Left ventricle myocardium inferior (tissue), 1 donor: Measurements from ENCODE around the gene PRG2. TPM values are rescaled to one million over a fixed set of nuclear protein-coding genes. Genes with fewer than 3 reads are reported as not detected.
A peak's percentile ranks its signal among the peaks of the same experiment; 100 is the strongest.

ENCODE experiments used
- DNase-seq: peaks from one replicate; pipeline ENCODE4 v3.0.0-alpha.2; 2020
- H3K27ac ChIP-seq: fragments of 200-600 bp; replicated peaks from 2 replicates; pipeline ENCODE4 v1.8.0; 2021
- H3K27me3 ChIP-seq: fragments of 200-600 bp; 2 replicates; pipeline ENCODE4 v1.8.0; 2021; ENCODE audit warnings: low read depth
- H3K36me3 ChIP-seq: fragments of 200-600 bp; 2 replicates; pipeline ENCODE4 v1.8.0; 2021
- H3K4me1 ChIP-seq: fragments of 200-600 bp; 2 replicates; pipeline ENCODE4 v1.8.0; 2021
- H3K4me3 ChIP-seq: fragments of 200-600 bp; 2 replicates; pipeline ENCODE4 v1.8.0; 2021; ENCODE audit warnings: mild to moderate bottlenecking, moderate library complexity
- H3K9me3 ChIP-seq: fragments of 200-600 bp; replicated peaks from 2 replicates; pipeline ENCODE4 v1.8.0; 2021
- intact Hi-C: fragments of 100-400 bp; cut with micrococcal nuclease; formaldehyde crosslinking; loops from one replicate; pipeline ENCODE4 v1.11.0; 2022
- long read RNA-seq: library from polyadenylated mRNA; unstranded; transcript quantifications from one replicate; pipeline ENCODE4 v2.0.0, GENCODE V29; 2021
- total RNA-seq: library from RNA; stranded (reverse); fragmentation: NEBNext Ultra II Directional; extraction: Animal tissue kit (Norgen Biotek cat#: 25700); gene quantifications from one replicate; pipeline ENCODE4 v1.2.1, GENCODE V29; 2021
- TF ChIP-seq, protein P1 (sequence below): fragments of 200-600 bp; IDR thresholded peaks from 2 replicates; pipeline ENCODE4 v1.8.0; 2021; ENCODE audit warnings: antibody characterized with exemption, mild to moderate bottlenecking, borderline replicate concordance
- donor health status: DM: no; HTN: yes; CAD: no; lungs with severe emphysema.

The PRG2 gene
- not detected for total RNA-seq
- long read RNA-seq: 0 reads

DNA sequence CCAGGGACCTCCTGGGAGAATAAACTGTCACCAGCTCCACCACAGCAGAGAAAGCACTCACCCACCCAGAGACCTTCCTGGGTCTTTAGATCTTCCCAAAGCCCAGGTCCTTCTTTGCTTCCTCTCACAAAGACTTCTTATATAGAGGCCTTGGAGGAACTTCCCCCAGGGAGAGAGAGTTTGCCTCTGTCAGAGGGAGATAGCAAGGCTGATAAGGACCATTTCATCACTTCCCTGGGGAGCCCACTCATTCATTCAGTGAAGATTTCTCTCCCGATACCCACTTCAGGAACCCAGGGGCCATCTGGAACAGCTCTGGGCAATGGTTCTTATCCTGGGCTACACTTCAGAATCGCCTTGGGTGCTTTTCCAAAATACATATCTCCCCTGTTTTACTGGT lies at the start of gene PRG2:
Gene PRG2, minus strand, starts transcription at position 116 of the 400 bp plus-strand sequence. CDS start 706 bp downstream, outside the sequence.
- H3K4me1 ChIP-seq: peaks cover 9% of the 10 kb centered on the region
- H3K4me3 ChIP-seq: no peak within 1 kb of the TSS
- no peak for DNase-seq
- TF ChIP-seq, protein P1, sequence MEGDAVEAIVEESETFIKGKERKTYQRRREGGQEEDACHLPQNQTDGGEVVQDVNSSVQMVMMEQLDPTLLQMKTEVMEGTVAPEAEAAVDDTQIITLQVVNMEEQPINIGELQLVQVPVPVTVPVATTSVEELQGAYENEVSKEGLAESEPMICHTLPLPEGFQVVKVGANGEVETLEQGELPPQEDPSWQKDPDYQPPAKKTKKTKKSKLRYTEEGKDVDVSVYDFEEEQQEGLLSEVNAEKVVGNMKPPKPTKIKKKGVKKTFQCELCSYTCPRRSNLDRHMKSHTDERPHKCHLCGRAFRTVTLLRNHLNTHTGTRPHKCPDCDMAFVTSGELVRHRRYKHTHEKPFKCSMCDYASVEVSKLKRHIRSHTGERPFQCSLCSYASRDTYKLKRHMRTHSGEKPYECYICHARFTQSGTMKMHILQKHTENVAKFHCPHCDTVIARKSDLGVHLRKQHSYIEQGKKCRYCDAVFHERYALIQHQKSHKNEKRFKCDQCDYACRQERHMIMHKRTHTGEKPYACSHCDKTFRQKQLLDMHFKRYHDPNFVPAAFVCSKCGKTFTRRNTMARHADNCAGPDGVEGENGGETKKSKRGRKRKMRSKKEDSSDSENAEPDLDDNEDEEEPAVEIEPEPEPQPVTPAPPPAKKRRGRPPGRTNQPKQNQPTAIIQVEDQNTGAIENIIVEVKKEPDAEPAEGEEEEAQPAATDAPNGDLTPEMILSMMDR: no peak
- H3K36me3 ChIP-seq: no peaks in the 10 kb centered on the region
- no peak within 1 kb of the TSS for H3K27ac ChIP-seq
- intact Hi-C loops: no loop called here
- peaks cover 10% of the 10 kb centered on the region for H3K27me3 ChIP-seq
- H3K9me3 ChIP-seq: no peaks in the 10 kb centered on the region

DNA sequence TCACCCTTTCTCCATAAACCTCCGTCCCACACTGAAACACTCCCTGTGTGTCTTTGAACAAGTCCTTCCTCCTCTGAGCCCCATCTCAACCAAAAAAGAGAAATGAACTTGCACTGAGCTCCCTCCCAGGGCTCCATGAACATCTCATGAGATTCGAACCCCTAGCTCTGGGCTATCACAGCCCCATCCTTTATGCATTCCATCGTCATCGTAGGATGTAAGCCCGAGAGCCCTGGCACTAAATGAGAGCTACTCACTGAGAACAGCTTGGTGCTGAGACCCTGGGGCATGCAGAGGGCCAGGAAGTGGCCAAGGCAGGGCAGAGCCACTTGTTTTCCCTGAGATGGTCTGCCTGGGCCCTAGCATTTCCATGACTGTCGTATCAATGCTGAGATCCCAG lies 49.3 kb upstream of the PRG2 start:
- DNase-seq: no peak
- Histone ChIP-seq H3K36me3 (no peaks in the 10 kb centered on the region), H3K4me3 (no peak overlapping the region), H3K27me3 (no peaks in the 10 kb centered on the region), H3K4me1 (no peaks in the 10 kb centered on the region), H3K27ac (no peak overlapping the region), H3K9me3 (no peaks in the 10 kb centered on the region)
- TF ChIP-seq, protein P1: no peak
- intact Hi-C loops: no loop called here

DNA sequence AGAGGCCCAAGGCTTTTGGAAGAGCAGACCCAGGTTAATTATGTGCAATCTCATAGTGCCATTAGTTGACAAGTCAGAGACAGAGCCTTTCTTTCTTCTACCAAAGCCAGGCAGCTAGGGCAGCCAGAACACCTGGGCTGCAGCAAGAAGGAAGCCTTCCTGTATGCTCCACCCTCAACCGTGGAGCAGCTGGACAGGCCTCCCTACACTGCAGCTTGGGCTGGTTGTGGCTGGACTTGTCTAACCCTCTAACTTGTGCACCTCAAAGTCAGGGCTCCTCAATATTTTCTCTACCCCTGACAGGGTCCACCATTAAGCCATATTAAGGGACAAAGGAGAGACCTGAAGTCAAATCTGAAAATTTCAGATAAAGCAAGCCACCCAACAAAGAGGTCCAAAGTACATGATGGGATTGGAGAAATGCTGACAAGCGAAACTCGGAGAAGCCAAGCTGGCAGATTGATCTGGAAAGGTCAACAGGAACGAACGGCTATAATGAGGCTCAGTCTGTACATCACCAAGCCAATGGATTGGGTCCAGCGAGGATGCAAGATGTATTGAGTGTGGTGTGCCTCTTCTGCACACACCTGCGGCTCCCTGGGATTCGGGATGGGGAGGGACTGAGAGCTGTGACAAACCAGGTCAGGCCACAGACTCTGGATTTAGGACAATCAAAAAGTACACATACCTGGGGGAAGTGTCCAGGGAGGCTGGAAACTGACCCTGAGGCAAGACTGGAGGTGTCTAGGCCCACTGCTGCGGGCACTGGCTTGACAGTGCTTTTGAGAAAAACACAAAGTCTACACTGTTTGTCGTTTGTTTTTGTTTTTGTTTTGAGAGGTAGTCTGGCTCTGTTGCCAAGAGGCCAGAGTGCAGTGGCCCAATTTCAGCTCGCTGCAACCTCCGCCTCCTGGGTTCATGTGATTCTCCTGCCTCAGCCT lies 48.2 kb upstream of the PRG2 start:
- Histone ChIP-seq H3K27me3 (no peaks in the 10 kb centered on the region), H3K27ac (no peak overlapping the region), H3K4me1 (no peaks in the 10 kb centered on the region), H3K9me3 (no peaks in the 10 kb centered on the region), H3K36me3 (no peaks in the 10 kb centered on the region), H3K4me3 (no peak overlapping the region)
- TF ChIP-seq, protein P1: no peak
- intact Hi-C loops: no loop called here
- no peak for DNase-seq

- Histone ChIP-seq H3K27ac (no peak overlapping the region), H3K27me3 (no peaks in the 10 kb centered on the region), H3K4me1 (no peaks in the 10 kb centered on the region), H3K36me3 (no peaks in the 10 kb centered on the region), H3K4me3 (no peak overlapping the region), H3K9me3 (no peaks in the 10 kb centered on the region)
- no peak for DNase-seq
- intact Hi-C loops: no loop called here
- TF ChIP-seq, protein P1: no peak
These were observed 45.6 kb upstream of the PRG2 start for GRCh38 chr11:57436031-57436430.

- TF ChIP-seq, protein P1: no peak
- Histone ChIP-seq H3K27me3 (no peaks in the 10 kb centered on the region), H3K4me3 (no peak overlapping the region), H3K36me3 (no peaks in the 10 kb centered on the region), H3K4me1 (peaks cover 8% of the 10 kb centered on the region), H3K27ac (peak overlapping the region; percentile 27), H3K9me3 (no peaks in the 10 kb centered on the region)
- DNase-seq: no peak
- intact Hi-C loops: no loop called here
These were observed 44.4 kb upstream of the PRG2 start for GRCh38 chr11:57434640-57435546.
